Adrenal gland (tissue), 12 donors: ENCODE data around the gene NHLH1. TPM values are rescaled to one million over a fixed set of nuclear protein-coding genes. Genes with fewer than 3 reads are reported as not detected.

ENCODE experiments used
- DNase-seq, 7 donors: peaks; one replicate each; pipeline ENCODE4 v3.0.0-alpha.2; 2019 to 2020
- H3K27ac ChIP-seq, 5 donors: fragments of 200-600 bp; sonication (generic) in 4 of 5; 1 replicate in 3 of 5; 2 replicates in 2 of 5; pipeline versions ENCODE4 v1.5.1 to v1.8.0; 2016 to 2020; ENCODE audit warnings: mild to moderate bottlenecking in 1 of 5
- H3K27me3 ChIP-seq: fragments of 200-600 bp; 2 replicates; pipeline ENCODE4 v1.8.0; 2021
- H3K36me3 ChIP-seq, 2 donors: fragments of 200-600 bp; replicated peaks in 1 of 2; 1 replicate in 1 of 2; 2 replicates in 1 of 2; pipeline versions ENCODE4 v1.5.1 to v1.8.0; 2018 to 2022
- H3K4me1 ChIP-seq, 2 donors: fragments of 200-600 bp; replicated peaks in 1 of 2; 1 replicate in 1 of 2; 2 replicates in 1 of 2; pipeline versions ENCODE4 v1.5.1 to v1.8.0; 2018 to 2021
- H3K4me3 ChIP-seq, 4 donors: fragments of 200-600 bp; sonication (generic) in 3 of 4; one replicate each; pipeline ENCODE4 v1.5.1; 2016 to 2018
- H3K9me3 ChIP-seq, 3 donors: fragments of 200-600 bp; sonication (generic) in 1 of 3; replicated peaks in 1 of 3; 1 replicate in 2 of 3; 2 replicates in 1 of 3; pipeline versions ENCODE4 v1.5.1 to v1.8.0; 2016 to 2021
- CTCF ChIP-seq, 6 experiments: fragments of 450-650 bp in 4 of 6; fragments of 200-600 bp in 2 of 6; sonication (generic) in 1 of 6; IDR thresholded peaks; 1 replicate in 5 of 6; 2 replicates in 1 of 6; pipeline versions ENCODE4 v1.5.1 to v1.8.0; 2016 to 2021; ENCODE audit warnings: antibody characterized with exemption in 6 of 6, mild to moderate bottlenecking in 2 of 6, moderate library complexity in 1 of 6
- POLR2A ChIP-seq, 2 donors: fragments of 450-650 bp; IDR thresholded peaks; one replicate each; pipeline ENCODE4 v1.6.1; 2017; ENCODE audit warnings: antibody characterized with exemption in 2 of 2, mild to moderate bottlenecking in 2 of 2, moderate library complexity in 1 of 2
- WGBS, 4 donors: extraction: QIAGEN DNeasy Blood & Tissue Kit in 2 of 4; methylation state at CpG; one replicate each; pipeline versions ENCODE4 v1.1.5 to v1.1.7; 2013 to 2017; 5-methylcytosine and 5-hydroxymethylcytosine counted together
- intact Hi-C, 2 donors: fragments of 100-400 bp; cut with DNase I; formaldehyde crosslinking; loops; one replicate each; pipeline versions ENCODE4 v1.14.1 to v1.15.0; 2022 to 2023
- polyA plus RNA-seq, 3 donors: library from polyadenylated mRNA; stranded (reverse); fragments of 200-250 nt in 2 of 3; fragments of 350-450 nt in 1 of 3; fragmentation: Illumina TruSeq in 1 of 3; extraction: RNeasy Lipid Tissue Mini Kit (QIAGEN cat#74804) in 1 of 3; gene quantifications; one replicate each; pipeline ENCODE4 v1.2.3, GENCODE V29; 2013 to 2014
- total RNA-seq, 9 donors: library from RNA; depleted of rRNA in 4 of 9; stranded (reverse); fragments of >200 nt in 4 of 9; fragments of 120-200 nt in 1 of 9; fragmentation: NEBNext Ultra II Directional in 1 of 9; extraction: Animal tissue kit (Norgen Biotek cat#: 25700) in 1 of 9; gene quantifications; one replicate each; pipeline versions ENCODE4 v1.1.0 to v1.2.4, GENCODE V29; 2013 to 2023
- donor health status: healthy with polysubstance abuse.
- donor health status: Bipolar disorder and iron deficiency.
- donor health status: DM: yes; HTN: yes; CAD: no.
- donor health status: DM: no; HTN: no; CAD: no.
- donor health status: DM: no; HTN: no; CAD: no.
- donor health status: DM: yes; HTN: yes; CAD: no.

The NHLH1 gene
- total and polyA plus RNA-seq, 12 donors = 0.16 to 0.46 (median 0.24) TPM; not detected in 7

GRCh38 chr1:160394673-160395072 lies 27.8 kb downstream of the NHLH1 start:
- H3K4me3 ChIP-seq = no peak overlapping the region
- WGBS, 4 donors = 82 to 93% (median 86%) methylated on average over 8 of the region's 8 CpGs
- peak in 1 of 7 donors; percentile 5 for DNase-seq
- H3K36me3 ChIP-seq = no peaks in the 10 kb centered on the region
- peaks cover 3% of the 10 kb centered on the region for H3K27me3 ChIP-seq
- no peaks in the 10 kb centered on the region for H3K4me1 ChIP-seq
- no peak overlapping the region for H3K27ac ChIP-seq
- intact Hi-C loops = no loop called here
- H3K9me3 ChIP-seq = no peaks in the 10 kb centered on the region
- no peak for TF ChIP-seq CTCF (IDR thresholded peaks at IDR 0.05)
- no peak for TF ChIP-seq POLR2A (IDR thresholded peaks at IDR 0.05)

DNA sequence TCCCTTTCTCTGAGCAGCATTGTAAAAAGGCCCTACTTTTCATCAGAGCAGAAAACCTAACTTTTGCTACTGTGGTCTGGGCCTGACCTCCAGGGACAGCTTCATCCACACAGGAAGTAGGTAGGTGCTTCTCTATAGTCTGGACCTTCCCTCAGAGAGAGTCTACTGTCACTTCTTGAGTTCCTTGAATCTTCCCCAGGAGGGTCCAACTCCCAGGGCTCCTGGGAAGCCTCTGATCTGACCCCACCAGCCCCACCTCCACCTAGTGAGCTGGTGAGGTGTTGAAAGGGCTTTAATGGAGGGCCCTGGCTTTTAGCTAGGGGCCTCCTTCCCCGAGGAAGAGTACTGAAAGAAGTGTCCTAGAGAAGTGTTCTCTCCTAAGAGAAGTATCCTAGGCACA lies 30.8 kb downstream of the NHLH1 start:
- no peak for TF ChIP-seq CTCF (IDR thresholded peaks at IDR 0.05)
- TF ChIP-seq POLR2A (IDR thresholded peaks at IDR 0.05) = no peak
- no peak overlapping the region for H3K27ac ChIP-seq
- H3K9me3 ChIP-seq = no peaks in the 10 kb centered on the region
- H3K4me3 ChIP-seq = no peak overlapping the region
- peaks cover 21% of the 10 kb centered on the region for H3K27me3 ChIP-seq
- DNase-seq = peak in 1 of 7 donors; percentile 15
- H3K36me3 ChIP-seq = no peaks in the 10 kb centered on the region
- WGBS, 4 donors = 33 to 71% (median 63%) methylated on average over 1 of the region's 1 CpG
- no peaks in the 10 kb centered on the region for H3K4me1 ChIP-seq
- intact Hi-C loops = no loop called here

GRCh38 chr1:160398823-160399222 lies 32.0 kb downstream of the NHLH1 start:
- intact Hi-C loops = no loop called here
- no peaks in the 10 kb centered on the region for H3K9me3 ChIP-seq
- WGBS, 4 donors = 77 to 88% (median 81%) methylated on average over 4 of the region's 4 CpGs

GRCh38 chr1:160399544-160400222 lies 32.8 kb downstream of the NHLH1 start:
- Histone ChIP-seq H3K4me3 (peak overlapping the region in 1 of 4 donors; percentile 79), H3K27me3 (peaks cover 21% of the 10 kb centered on the region), H3K36me3 (no peaks in the 10 kb centered on the region), H3K27ac (no peak overlapping the region), H3K4me1 (no peaks in the 10 kb centered on the region), H3K9me3 (no peaks in the 10 kb centered on the region)
- DNase-seq = peak in 1 of 7 donors; percentile 35
- WGBS, 4 donors = 46 to 62% (median 59%) methylated on average over 17 of the region's 17 CpGs
- no peak for TF ChIP-seq POLR2A (IDR thresholded peaks at IDR 0.05)
- no peak for TF ChIP-seq CTCF (IDR thresholded peaks at IDR 0.05)
- intact Hi-C loops = no loop called here

More at GRCh38 chr1:160398823-160399222, 32.0 kb downstream of the NHLH1 start:
- DNase-seq = peak in 1 of 7 donors; percentile 24
- H3K27ac ChIP-seq = no peak overlapping the region
- H3K27me3 ChIP-seq = peaks cover 21% of the 10 kb centered on the region
- H3K36me3 ChIP-seq = no peaks in the 10 kb centered on the region
- no peaks in the 10 kb centered on the region for H3K4me1 ChIP-seq
- H3K4me3 ChIP-seq = no peak overlapping the region
- TF ChIP-seq POLR2A (IDR thresholded peaks at IDR 0.05) = no peak
- no peak for TF ChIP-seq CTCF (IDR thresholded peaks at IDR 0.05)
